Glutamatergic neuron (in vitro differentiated cells): ENCODE data around the gene HDAC4. TPM values are rescaled to one million over a fixed set of nuclear protein-coding genes. Genes with fewer than 3 reads are reported as not detected.

ENCODE experiments used
- DNase-seq: peaks from one replicate; pipeline ENCODE4 v3.0.0; 2022
- H3K27ac Mint-ChIP-seq: one replicate; pipeline ENCODE4 v1.8.0; 2020; ENCODE audit warnings: mild to moderate bottlenecking, mixed read lengths, inconsistent platforms; ENCODE audit not compliant: unreplicated experiment
- H3K27me3 Mint-ChIP-seq: one replicate; pipeline ENCODE4 v1.8.0; 2020; ENCODE audit warnings: mild to moderate bottlenecking, moderate library complexity, mixed read lengths, inconsistent platforms; ENCODE audit not compliant: unreplicated experiment
- H3K36me3 Mint-ChIP-seq: one replicate; pipeline ENCODE4 v1.8.0; 2020; ENCODE audit warnings: mild to moderate bottlenecking, mixed read lengths, inconsistent platforms; ENCODE audit not compliant: unreplicated experiment
- H3K4me1 Mint-ChIP-seq: one replicate; pipeline ENCODE4 v1.8.0; 2020; ENCODE audit warnings: mild to moderate bottlenecking, low read depth, mixed read lengths, inconsistent platforms; ENCODE audit not compliant: unreplicated experiment
- H3K4me3 Mint-ChIP-seq: one replicate; pipeline ENCODE4 v1.8.0; 2020; ENCODE audit warnings: mild to moderate bottlenecking, mixed read lengths, inconsistent platforms; ENCODE audit not compliant: unreplicated experiment
- H3K9me3 Mint-ChIP-seq: one replicate; pipeline ENCODE4 v1.8.0; 2020; ENCODE audit warnings: mild to moderate bottlenecking, moderate library complexity, mixed read lengths, inconsistent platforms; ENCODE audit not compliant: unreplicated experiment
- CTCF ChIP-seq: fragments of 200-600 bp; sonication (generic); IDR thresholded peaks from one replicate; pipeline ENCODE4 v1.5.0; 2021; ENCODE audit not compliant: partially characterized antibody, unreplicated experiment
- total RNA-seq: library from RNA; stranded (reverse); fragmentation: NEBNext Ultra II Directional; extraction: Animal tissue kit (Norgen Biotek cat#: 25700); gene quantifications from one replicate; pipeline ENCODE4 v1.2.1, GENCODE V29; 2021; ENCODE audit not compliant: unreplicated experiment

Gene HDAC4
- total RNA-seq, 1 donor from 2014 or later = 90.6 TPM

DNA sequence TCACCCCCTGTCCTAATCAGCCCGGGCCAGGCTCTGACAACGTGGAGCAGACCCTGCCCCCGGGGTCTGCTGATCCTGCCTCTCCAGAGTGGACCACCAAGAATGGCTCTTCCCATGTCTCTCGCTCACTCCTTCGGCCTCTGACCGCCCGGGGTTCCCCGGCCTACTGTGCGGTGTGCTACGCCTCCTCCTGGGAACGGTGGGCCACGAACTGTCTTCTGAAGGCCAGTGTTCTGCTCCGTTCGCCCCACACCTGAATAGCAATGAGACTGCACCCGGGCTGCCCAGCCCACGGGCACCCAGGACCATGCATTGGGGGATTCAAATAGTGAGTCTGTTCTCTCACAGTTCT lies 363.3 kb downstream of the HDAC4 start:
- no peak overlapping the region for H3K4me3 Mint-ChIP-seq
- H3K27me3 Mint-ChIP-seq = peaks cover 3% of the 10 kb centered on the region
- H3K9me3 Mint-ChIP-seq = peaks cover 8% of the 10 kb centered on the region
- peaks cover 3% of the 10 kb centered on the region for H3K36me3 Mint-ChIP-seq
- H3K4me1 Mint-ChIP-seq = no peaks in the 10 kb centered on the region
- no peak for DNase-seq
- H3K27ac Mint-ChIP-seq = peak overlapping the region; percentile 59
- TF ChIP-seq CTCF = no peak

GRCh38 chr2:239036819-239037558 lies 363.8 kb downstream of the HDAC4 start:
- no peak for DNase-seq
- Mint-ChIP-seq H3K4me3 (no peak overlapping the region), H3K36me3 (peaks cover 3% of the 10 kb centered on the region), H3K27me3 (peaks cover 2% of the 10 kb centered on the region), H3K4me1 (no peaks in the 10 kb centered on the region), H3K9me3 (peaks cover 7% of the 10 kb centered on the region), H3K27ac (peak overlapping the region; percentile 59)
- no peak for TF ChIP-seq CTCF

- peaks cover 3% of the 10 kb centered on the region for H3K36me3 Mint-ChIP-seq
- no peak for TF ChIP-seq CTCF
- no peak overlapping the region for H3K27ac Mint-ChIP-seq
- no peak for DNase-seq
- no peaks in the 10 kb centered on the region for H3K4me1 Mint-ChIP-seq
- H3K4me3 Mint-ChIP-seq = no peak overlapping the region
- peaks cover 6% of the 10 kb centered on the region for H3K9me3 Mint-ChIP-seq
- H3K27me3 Mint-ChIP-seq = peaks cover 2% of the 10 kb centered on the region
Observed at GRCh38 chr2:239035997-239036731, 364.7 kb downstream of the HDAC4 start.

DNA sequence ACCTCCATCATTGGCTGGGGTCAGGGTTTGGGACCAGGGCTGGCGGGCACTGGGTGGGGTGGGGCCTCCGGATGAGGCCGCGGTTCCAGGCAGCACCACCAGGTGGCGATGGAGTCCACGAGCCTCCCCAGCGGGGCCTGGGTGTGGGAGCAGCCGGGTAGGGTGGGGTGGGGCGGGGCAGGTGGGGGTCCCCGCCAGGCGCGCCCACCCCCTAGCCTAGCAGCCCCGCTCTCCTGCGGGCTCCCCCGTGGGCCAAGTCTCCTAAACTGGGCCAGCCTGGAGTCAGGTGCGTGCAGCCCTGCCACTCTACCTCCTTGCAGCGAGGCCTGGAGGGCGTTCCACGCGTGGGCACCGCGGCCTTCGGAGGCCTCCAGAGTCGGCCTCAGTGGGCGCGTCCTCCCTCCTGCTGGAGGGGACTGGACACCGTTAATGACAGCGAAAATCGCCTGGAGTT lies 365.4 kb downstream of the HDAC4 start:
- Mint-ChIP-seq H3K4me1 (no peaks in the 10 kb centered on the region), H3K27me3 (peaks cover 2% of the 10 kb centered on the region), H3K36me3 (peaks cover 3% of the 10 kb centered on the region), H3K27ac (no peak overlapping the region), H3K4me3 (no peak overlapping the region), H3K9me3 (peaks cover 6% of the 10 kb centered on the region)
- DNase-seq = peak; percentile 76
- peak; percentile 92 for TF ChIP-seq CTCF
